ENCODE results near the gene APPBP2.
"Not testable (repeated sequence)": the region's sequence is repeated elsewhere in the genome, so short reads cannot be mapped to it uniquely, and the experiment has no call there.

The APPBP2 gene

DNA sequence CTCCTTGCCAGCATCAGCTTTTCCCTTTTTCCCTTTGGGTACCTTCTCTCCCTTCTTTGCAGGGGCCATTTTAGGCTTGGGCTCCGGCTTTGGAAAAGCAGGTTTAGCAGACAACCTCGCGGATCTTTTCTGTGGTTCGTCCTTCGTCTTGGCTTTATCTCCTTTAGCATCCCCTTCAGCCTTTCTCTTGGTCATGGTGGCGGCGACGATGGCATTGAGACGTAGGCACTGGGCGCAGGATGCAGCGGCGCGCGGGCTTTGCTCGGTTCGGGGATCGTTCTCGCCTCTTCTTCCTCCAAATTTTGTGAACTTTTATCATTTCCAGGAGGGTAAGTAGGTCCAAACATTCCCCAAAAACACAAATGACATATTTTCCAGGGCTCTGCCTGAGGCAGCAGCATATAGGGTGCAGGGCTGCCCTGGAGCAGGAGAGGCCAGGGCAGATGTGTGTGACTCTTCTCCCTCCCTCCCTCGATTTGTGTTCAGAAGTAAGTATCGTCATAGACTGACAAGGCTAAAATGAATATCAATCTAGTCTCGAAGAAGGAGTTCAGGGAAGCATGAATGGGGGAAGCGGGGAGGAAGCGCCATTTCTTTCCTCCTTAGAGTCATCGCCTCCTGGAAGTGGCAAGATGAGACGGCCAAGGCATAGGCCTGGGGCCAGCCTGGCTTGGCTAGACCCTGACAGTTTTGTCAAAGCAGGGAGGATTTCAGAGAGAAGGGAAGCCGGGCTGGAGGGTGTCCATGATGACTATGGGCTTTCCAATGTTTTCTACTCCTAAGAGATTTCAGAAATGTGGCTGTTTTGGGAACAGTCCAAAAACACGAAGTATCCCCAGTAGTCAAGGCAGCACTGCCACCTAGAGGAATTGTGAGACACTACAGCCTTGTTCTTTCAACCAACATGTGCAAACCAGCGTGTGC is 90.5 kb downstream of the APPBP2 start:
- peak; percentile 62 for DNase-seq (ENCODE audit: low spot score)

GRCh38 chr17:60433021-60433997 is 92.7 kb downstream of the APPBP2 start:
- DNase-seq (ENCODE audit: low spot score) = not testable (repeated sequence)

DNA sequence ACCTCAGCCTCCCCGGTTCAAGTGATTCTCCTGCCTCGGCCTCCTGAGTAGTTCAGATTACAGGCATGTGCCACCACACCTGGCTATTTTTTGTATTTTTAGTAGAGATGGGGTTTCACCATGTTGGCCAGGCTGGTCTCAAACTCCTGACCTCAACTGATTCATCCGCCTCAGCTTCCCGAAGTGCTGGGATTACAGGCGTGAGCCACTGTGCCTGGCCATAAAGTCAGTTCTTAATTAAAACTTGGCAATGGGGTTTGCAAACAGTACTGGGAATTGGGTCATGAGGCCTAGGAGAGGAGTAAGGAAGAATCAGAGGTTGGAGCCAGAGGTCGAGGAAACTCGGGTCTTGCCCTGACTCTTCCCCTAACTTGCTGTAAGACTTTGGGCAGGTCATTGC is 95.5 kb downstream of the APPBP2 start:
- DNase-seq (ENCODE audit: low spot score) = not testable (repeated sequence)

DNA sequence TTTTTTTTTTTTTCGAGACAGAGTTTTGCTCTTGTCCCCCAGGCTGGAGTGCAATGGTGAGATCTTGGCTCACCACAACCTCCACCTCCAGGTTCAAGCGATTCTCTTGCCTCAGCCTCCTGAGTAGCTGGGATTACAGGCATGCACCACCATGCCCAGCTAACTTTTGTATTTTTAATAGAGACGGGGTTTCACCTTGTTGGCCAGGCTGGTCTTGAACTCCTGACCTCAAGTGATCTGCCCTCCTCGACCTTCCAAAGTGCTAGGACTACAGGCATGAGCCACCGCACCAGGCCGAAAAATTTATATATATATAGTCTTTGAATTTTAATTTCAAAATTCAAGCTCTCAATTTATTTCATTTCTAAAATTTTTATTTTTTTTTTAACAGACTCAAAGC is 97.6 kb downstream of the APPBP2 start:
- DNase-seq (ENCODE audit: low spot score) = not testable (repeated sequence)

DNA sequence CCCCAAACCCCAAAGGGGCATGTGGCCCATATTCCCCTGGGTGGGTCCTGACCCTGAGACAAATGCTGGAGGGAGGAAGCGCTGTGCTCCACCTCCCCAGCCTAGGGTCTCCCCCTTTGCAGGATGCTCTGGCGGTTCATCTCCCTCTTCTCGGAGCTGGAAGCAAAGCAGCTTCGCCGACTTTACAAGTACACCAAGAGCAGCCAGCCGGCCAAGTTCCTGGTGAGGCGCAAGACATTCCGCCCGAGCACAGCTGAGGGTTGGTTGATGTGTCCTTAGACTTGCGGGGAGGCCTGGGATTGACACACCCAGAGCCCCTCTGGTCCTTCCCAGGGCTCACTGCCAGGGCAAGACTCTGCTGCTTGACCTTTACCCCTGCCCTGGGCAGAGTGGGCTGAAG is 99.4 kb downstream of the APPBP2 start:
- no peak for DNase-seq (ENCODE audit: low spot score)

DNA sequence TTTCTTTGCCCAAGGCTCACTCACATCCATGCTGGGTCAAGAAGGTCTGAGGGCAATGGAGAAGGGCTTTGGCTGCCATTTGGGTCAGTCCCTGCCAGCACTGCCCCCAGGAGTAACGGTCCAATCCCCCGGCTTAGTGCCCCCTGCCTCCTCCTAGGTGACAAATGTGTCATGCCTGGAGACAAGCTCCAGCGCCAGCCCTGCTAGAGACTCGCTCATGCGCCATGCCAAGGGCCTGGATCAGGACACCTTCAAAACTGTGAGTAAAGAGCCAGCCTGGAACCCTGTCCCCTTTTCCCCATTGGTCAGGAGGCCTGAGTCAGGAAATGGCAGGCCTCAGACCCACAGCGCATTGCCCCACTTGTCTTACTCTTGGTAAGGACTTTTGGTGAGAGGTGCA is 100.4 kb downstream of the APPBP2 start:
- no peak for DNase-seq (ENCODE audit: low spot score)

- DNase-seq (ENCODE audit: low spot score) = no peak
Observed at GRCh38 chr17:60423865-60424264, 102.2 kb downstream of the APPBP2 start.

GRCh38 chr17:60422162-60422665 is 103.8 kb downstream of the APPBP2 start, which contains the start of gene CHCT1:
Gene CHCT1 (plus strand): TSS chr17:60422489. CDS start chr17:60422593, 104 bp downstream.
- no peak for DNase-seq (ENCODE audit: low spot score)

- peak; percentile 64 for DNase-seq (ENCODE audit: low spot score)
Observed at GRCh38 chr17:60421273-60422161, 104.5 kb downstream of the APPBP2 start.

GRCh38 chr17:60419875-60420274 is 106.2 kb downstream of the APPBP2 start:
- not testable (repeated sequence) for DNase-seq (ENCODE audit: low spot score)

DNA sequence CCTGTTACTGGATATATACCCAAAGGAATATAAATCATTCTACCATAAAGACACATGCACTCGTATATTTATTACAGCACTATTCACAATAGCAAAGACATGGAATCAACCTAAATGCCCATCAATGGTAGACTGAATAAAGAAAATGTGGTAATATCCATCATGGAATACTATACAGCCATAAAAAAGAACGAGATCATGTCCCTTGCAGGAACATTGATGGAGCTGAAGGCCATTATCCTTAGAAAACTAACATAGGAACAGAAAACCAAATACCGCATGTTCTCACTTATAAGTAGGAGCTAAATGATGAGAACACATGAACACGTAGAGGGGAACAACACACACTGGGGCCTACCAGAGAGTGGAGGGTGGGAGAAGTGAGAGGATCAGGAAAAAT is 107.0 kb downstream of the APPBP2 start:
- DNase-seq (ENCODE audit: low spot score) = not testable (repeated sequence)

DNA sequence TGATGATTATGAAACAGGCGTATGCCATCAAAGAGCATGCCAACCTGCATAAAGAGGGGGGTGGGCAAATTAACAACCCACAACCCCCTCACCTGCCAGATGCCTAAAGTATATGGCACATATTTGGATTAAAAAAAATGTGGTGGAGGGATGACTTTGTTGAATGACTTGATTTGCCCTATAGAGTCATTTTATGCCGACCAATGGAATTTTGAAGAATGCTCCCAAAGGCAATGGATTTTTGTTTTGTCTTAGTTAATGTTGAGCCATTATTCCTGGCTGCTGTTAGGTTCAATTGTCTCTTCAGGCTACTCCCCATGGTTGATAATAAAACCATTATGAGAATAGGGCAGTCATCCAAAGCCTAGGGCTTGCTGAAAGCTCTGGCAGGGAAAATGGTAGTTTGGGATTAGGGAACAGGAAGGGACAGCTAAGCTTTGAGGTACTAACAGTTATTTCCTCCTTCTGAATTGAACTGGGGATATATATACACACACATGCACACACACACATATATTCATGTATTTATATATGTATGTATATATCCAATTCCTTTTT is 109.6 kb downstream of the APPBP2 start:
- DNase-seq (ENCODE audit: low spot score) = no peak

DNA sequence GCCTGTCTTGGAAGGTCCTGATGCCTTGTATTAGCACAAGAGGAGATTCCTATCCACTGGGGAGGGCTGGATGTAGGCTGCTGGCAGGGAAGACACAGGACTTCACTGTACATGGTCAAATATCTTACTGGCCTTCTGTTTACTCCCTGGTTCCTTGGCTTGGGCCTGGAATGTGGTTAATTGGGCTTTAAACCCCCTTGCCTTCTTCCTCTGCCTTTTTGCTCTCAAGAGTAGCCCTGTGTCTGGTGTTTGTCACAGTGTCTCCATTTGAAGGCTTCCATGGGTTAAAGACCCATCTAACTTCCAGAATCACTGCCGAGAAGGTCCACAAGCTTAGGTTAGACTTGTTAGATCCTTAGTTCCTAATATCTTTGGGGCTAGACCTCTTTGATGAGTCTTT is 110.9 kb downstream of the APPBP2 start:
- no peak for DNase-seq (ENCODE audit: low spot score)

DNA sequence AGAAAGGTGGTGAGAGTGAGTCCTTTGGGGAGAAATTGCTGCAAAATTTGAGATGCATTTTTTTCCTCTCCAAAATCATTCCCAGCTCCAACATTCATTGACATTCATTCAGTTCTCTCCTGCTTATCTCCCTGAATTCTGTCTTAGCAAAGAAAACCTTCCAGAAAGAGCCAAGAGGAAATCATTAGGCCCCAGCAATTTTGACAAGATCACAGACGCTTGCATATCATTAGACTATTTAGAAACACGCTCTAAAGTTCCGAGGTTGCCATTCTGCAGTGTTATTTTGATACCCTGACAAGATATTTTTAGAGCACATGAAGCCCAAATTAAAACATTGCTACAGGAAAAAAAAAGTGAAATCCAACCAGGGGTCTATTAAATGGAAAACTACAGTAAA is 113.3 kb downstream of the APPBP2 start:
- DNase-seq (ENCODE audit: low spot score) = no peak

DNA sequence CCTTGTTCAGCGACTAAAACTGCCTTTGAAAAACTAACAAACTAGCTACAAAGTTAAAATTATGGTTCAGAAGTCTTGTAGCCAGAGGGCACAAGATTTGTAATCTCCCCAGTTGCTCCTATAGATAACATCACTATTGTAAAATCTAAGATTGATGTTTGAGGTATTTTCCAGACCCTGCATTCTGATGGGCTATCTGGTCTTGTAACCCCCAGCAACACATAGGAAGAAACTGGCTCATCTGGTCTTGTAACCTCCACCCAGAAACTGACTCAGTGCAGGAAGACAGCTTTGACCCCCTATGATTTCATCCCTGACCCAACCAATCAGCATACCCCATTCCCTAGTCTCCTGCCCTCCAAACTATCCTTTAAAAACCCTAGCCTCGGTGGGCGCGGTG is 116.0 kb downstream of the APPBP2 start:
- no peak for DNase-seq (ENCODE audit: low spot score)

DNA sequence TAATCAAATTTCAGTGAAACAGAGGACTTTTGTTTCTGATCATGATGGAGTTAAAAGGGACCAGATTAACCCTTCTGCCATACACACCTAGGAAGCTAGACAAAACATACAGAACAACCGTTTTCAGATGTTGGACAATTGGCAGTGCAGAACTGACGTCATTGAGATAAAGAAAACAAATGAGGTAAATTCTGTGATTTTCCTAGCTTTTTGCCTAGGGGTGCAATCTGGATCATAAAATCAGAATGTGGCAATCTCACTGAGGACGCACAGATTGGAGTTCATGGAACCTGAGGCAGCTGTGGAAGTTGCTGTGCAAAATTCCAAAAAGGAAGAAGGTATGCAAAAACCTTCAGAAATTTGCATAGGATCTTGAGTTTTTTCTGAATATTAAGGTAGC is 119.2 kb downstream of the APPBP2 start:
- no peak for DNase-seq (ENCODE audit: low spot score)

GRCh38 chr17:60403962-60404361 is 122.1 kb downstream of the APPBP2 start:
- DNase-seq (ENCODE audit: low spot score) = no peak

GRCh38 chr17:60403523-60403810 is 122.6 kb downstream of the APPBP2 start:
- DNase-seq (ENCODE audit: low spot score) = no peak

GRCh38 chr17:60401819-60402218 is 124.2 kb downstream of the APPBP2 start:
- DNase-seq (ENCODE audit: low spot score) = no peak

GRCh38 chr17:60398227-60398959 is 127.6 kb downstream of the APPBP2 start:
- DNase-seq (ENCODE audit: low spot score) = no peak

- DNase-seq (ENCODE audit: low spot score) = no peak
Observed at GRCh38 chr17:60396412-60396811, 129.6 kb downstream of the APPBP2 start.

All from CD4-positive, alpha-beta T cell treated with Interleukin-6 at 100 ng/mL for 8 hours (primary cell).